Stimulated activated naive CD8-positive, alpha-beta T cell treated with anti-CD3 and anti-CD28 coated beads, Interleukin-15, Interleukin-2, amounts not matched to agents 100 ng/mL and 50 ng/mL, for 24 hours (primary cell): Measurements from ENCODE around the gene SCAMP5.
A peak's percentile ranks its signal among the peaks of the same experiment; 100 is the strongest.

Experiments
- H3K27ac Mint-ChIP-seq: one replicate; pipeline ENCODE4 v1.8.0; 2021; ENCODE audit warnings: mild to moderate bottlenecking, mixed read lengths
- H3K27me3 Mint-ChIP-seq: one replicate; pipeline ENCODE4 v1.8.0; 2021; ENCODE audit warnings: mixed read lengths
- H3K36me3 Mint-ChIP-seq: one replicate; pipeline ENCODE4 v1.8.0; 2021; ENCODE audit warnings: low read depth, mixed read lengths
- H3K4me1 Mint-ChIP-seq: one replicate; pipeline ENCODE4 v1.8.0; 2021; ENCODE audit warnings: low read depth, mixed read lengths
- H3K4me3 Mint-ChIP-seq: one replicate; pipeline ENCODE4 v1.8.0; 2021; ENCODE audit warnings: mild to moderate bottlenecking, mixed read lengths
- H3K9me3 Mint-ChIP-seq: one replicate; pipeline ENCODE4 v1.8.0; 2021; ENCODE audit warnings: mixed read lengths

Gene SCAMP5

DNA sequence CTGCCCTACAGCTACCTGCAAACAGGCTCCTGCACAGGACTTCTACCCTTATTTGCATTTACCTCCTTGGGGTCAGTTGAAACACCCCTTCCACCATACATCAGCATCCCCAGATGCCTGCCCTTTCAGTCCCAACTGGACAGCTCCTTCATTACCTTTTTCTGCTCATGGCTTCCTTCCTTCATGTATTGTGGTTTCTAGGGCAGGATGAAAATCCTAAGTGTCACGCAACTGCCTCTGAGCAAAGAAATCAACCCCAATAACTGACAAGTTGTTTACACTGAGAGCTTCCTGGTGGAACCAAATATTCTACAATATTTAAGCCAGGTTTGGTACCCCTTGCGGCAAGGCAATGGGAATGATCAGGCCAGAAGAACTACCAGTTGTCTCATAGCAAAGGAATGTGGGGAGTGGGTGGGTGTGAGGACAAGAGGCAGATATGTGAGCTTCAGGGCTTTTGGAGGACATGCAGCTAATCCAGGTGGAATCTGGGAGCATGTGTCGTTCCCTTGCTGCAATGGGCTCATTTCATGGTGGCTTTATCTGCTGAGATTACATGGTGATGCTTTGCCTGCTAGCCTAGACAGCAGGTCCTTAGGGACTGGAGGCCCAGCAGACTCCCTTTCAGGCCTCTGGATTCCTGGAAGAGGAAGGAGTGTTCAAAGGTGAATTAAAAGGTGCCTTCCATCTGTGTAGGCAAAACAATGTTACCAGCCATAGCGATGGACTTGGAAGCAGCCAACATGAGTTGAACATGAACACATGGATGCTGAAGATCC, 63.0 kb downstream of the SCAMP5 start:
- H3K9me3 Mint-ChIP-seq, result no peaks in the 10 kb centered on the region
- H3K27me3 Mint-ChIP-seq, result no peaks in the 10 kb centered on the region
- H3K36me3 Mint-ChIP-seq, result no peaks in the 10 kb centered on the region
- peaks cover 8% of the 10 kb centered on the region for H3K4me1 Mint-ChIP-seq
- H3K27ac Mint-ChIP-seq, result no peak overlapping the region
- H3K4me3 Mint-ChIP-seq, result no peak overlapping the region

- no peaks in the 10 kb centered on the region for H3K9me3 Mint-ChIP-seq
- H3K4me1 Mint-ChIP-seq, result peaks cover 8% of the 10 kb centered on the region
- no peak overlapping the region for H3K27ac Mint-ChIP-seq
- H3K4me3 Mint-ChIP-seq, result no peak overlapping the region
- H3K36me3 Mint-ChIP-seq, result no peaks in the 10 kb centered on the region
- peaks cover 9% of the 10 kb centered on the region for H3K27me3 Mint-ChIP-seq
Observed at GRCh38 chr15:75059607-75060006, 64.2 kb downstream of the SCAMP5 start.

- H3K27ac Mint-ChIP-seq, result no peak overlapping the region
Observed at GRCh38 chr15:75061272-75061671, 65.9 kb downstream of the SCAMP5 start.

DNA sequence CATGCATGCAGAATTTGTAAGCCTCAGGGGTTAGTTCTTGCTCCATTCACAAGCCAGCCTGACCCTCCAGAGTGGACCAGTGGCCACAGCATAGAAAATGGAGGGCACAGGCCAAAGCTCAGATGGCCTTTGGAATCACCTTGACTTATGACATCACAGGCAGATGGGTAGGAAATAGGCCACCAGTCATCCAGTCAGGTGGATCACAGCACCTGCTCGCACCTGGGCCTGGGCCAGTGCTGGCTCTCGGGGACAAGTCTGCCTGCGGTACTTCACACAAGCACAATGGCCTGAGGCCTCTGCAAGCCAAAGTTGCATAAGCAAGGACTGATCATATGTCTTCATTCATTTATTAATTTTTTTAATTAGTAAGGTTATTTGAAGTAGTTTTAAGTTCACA, 67.3 kb downstream of the SCAMP5 start:
- Mint-ChIP-seq H3K36me3 (peaks cover 8% of the 10 kb centered on the region), H3K4me1 (peaks cover 34% of the 10 kb centered on the region), H3K9me3 (no peaks in the 10 kb centered on the region), H3K4me3 (no peak overlapping the region), H3K27ac (no peak overlapping the region), H3K27me3 (peaks cover 16% of the 10 kb centered on the region)

More at GRCh38 chr15:75061272-75061671, 65.9 kb downstream of the SCAMP5 start:
- Mint-ChIP-seq H3K9me3 (no peaks in the 10 kb centered on the region), H3K4me1 (peaks cover 20% of the 10 kb centered on the region), H3K36me3 (peaks cover 4% of the 10 kb centered on the region), H3K4me3 (no peak overlapping the region), H3K27me3 (peaks cover 12% of the 10 kb centered on the region)

- H3K4me3 Mint-ChIP-seq, result no peak overlapping the region
- H3K27ac Mint-ChIP-seq, result no peak overlapping the region
- H3K36me3 Mint-ChIP-seq, result peaks cover 8% of the 10 kb centered on the region
- peaks cover 16% of the 10 kb centered on the region for H3K27me3 Mint-ChIP-seq
- peaks cover 40% of the 10 kb centered on the region for H3K4me1 Mint-ChIP-seq
- H3K9me3 Mint-ChIP-seq, result no peaks in the 10 kb centered on the region
Observed at GRCh38 chr15:75063338-75063737, 68.0 kb downstream of the SCAMP5 start.

DNA sequence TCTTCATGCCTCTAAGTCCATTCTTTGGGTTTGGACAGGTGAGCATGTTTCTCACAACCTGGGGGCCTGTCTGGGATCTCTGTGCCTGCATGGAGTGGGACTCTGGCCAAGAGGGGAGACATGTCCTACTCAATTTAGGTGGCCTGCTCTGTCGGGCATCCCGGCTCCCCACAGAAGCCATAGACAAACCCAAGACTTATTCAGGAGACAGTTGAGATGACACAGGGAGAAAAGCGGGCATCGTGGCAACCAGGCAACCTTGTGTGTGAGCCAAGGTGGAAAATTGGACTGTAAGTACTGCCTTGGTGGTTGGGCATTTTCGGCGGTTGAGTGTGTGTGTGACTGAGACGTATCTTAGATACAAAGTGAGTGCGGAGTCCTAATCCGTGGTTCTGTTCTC, 68.5 kb downstream of the SCAMP5 start:
- no peak overlapping the region for H3K27ac Mint-ChIP-seq
- peaks cover 8% of the 10 kb centered on the region for H3K36me3 Mint-ChIP-seq
- no peaks in the 10 kb centered on the region for H3K9me3 Mint-ChIP-seq
- no peak overlapping the region for H3K4me3 Mint-ChIP-seq
- peaks cover 41% of the 10 kb centered on the region for H3K4me1 Mint-ChIP-seq
- H3K27me3 Mint-ChIP-seq, result peaks cover 16% of the 10 kb centered on the region

- Mint-ChIP-seq H3K4me3 (no peak overlapping the region), H3K4me1 (peaks cover 46% of the 10 kb centered on the region), H3K27me3 (peaks cover 16% of the 10 kb centered on the region), H3K9me3 (no peaks in the 10 kb centered on the region), H3K36me3 (peaks cover 8% of the 10 kb centered on the region), H3K27ac (no peak overlapping the region)
Observed at GRCh38 chr15:75064846-75065245, 69.5 kb downstream of the SCAMP5 start.

DNA sequence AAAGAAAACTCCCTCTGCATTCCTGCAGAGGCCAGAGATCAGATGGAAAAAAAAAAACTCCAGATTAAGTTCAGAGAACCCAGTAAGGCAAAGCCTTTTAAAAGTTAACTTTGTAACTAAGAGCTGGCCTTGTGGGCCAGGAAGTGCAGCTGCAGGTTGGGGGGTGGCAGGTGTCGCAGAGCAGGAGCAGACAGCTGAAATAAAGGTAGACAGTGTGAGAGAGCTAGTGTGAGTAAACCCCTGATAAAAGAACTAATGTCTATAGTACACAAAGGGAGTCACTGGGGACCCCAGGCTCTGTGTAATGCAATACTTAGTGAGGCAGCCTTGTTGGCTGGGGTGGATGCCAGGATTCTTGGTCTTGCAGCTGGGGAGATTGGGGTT, 70.1 kb downstream of the SCAMP5 start:
- no peaks in the 10 kb centered on the region for H3K9me3 Mint-ChIP-seq
- H3K4me3 Mint-ChIP-seq, result no peak overlapping the region
- H3K27me3 Mint-ChIP-seq, result peaks cover 17% of the 10 kb centered on the region
- no peak overlapping the region for H3K27ac Mint-ChIP-seq
- peaks cover 8% of the 10 kb centered on the region for H3K36me3 Mint-ChIP-seq
- peaks cover 46% of the 10 kb centered on the region for H3K4me1 Mint-ChIP-seq

- peaks cover 19% of the 10 kb centered on the region for H3K27me3 Mint-ChIP-seq
- H3K4me3 Mint-ChIP-seq, result no peak overlapping the region
- H3K4me1 Mint-ChIP-seq, result peaks cover 43% of the 10 kb centered on the region
- H3K9me3 Mint-ChIP-seq, result no peaks in the 10 kb centered on the region
- peaks cover 8% of the 10 kb centered on the region for H3K36me3 Mint-ChIP-seq
- no peak overlapping the region for H3K27ac Mint-ChIP-seq
Observed at GRCh38 chr15:75065851-75066509, 70.6 kb downstream of the SCAMP5 start.

GRCh38 chr15:75067123-75067830, 71.9 kb downstream of the SCAMP5 start:
- H3K27ac Mint-ChIP-seq, result peak overlapping the region; percentile 82
- peaks cover 37% of the 10 kb centered on the region for H3K4me1 Mint-ChIP-seq
- H3K9me3 Mint-ChIP-seq, result no peaks in the 10 kb centered on the region
- peaks cover 8% of the 10 kb centered on the region for H3K36me3 Mint-ChIP-seq
- H3K27me3 Mint-ChIP-seq, result peaks cover 23% of the 10 kb centered on the region
- H3K4me3 Mint-ChIP-seq, result peak overlapping the region; percentile 63

GRCh38 chr15:75068748-75069147, 73.4 kb downstream of the SCAMP5 start:
- Mint-ChIP-seq H3K4me1 (peaks cover 37% of the 10 kb centered on the region), H3K27me3 (peaks cover 23% of the 10 kb centered on the region), H3K27ac (no peak overlapping the region), H3K36me3 (peaks cover 8% of the 10 kb centered on the region), H3K4me3 (no peak overlapping the region), H3K9me3 (no peaks in the 10 kb centered on the region)

GRCh38 chr15:75069301-75069925, 74.0 kb downstream of the SCAMP5 start:
- H3K4me3 Mint-ChIP-seq, result no peak overlapping the region
- H3K36me3 Mint-ChIP-seq, result peaks cover 8% of the 10 kb centered on the region
- peaks cover 16% of the 10 kb centered on the region for H3K27me3 Mint-ChIP-seq
- H3K9me3 Mint-ChIP-seq, result no peaks in the 10 kb centered on the region
- H3K27ac Mint-ChIP-seq, result no peak overlapping the region
- H3K4me1 Mint-ChIP-seq, result peaks cover 37% of the 10 kb centered on the region

DNA sequence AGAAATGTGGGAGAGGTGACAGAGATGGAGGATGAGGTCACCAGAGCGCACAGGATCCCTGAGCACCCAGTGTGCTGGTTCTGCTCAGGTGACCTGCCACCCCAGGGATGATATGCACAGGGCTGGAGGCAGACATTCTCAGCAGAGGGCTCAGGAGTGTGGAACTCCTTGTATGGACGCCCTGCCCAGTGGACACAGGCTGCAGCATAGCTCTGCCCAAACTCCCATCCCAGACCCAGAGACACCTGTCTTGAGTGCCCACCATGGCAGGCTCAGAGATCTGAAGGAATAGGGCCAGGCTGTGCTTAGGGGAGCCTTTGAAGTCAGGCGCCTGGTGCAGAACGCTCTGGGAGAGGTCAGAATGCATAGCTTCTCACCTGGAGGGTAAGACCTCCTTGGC, 75.3 kb downstream of the SCAMP5 start:
- Mint-ChIP-seq H3K27me3 (peaks cover 16% of the 10 kb centered on the region), H3K36me3 (peaks cover 10% of the 10 kb centered on the region), H3K27ac (no peak overlapping the region), H3K9me3 (peaks cover 5% of the 10 kb centered on the region), H3K4me1 (peaks cover 29% of the 10 kb centered on the region), H3K4me3 (no peak overlapping the region)
